ENCODE data around the gene SLC6A6. TPM values are rescaled to one million over a fixed set of nuclear protein-coding genes. Genes with fewer than 3 reads are reported as not detected.

Gene SLC6A6
- total RNA-seq, 2 experiments from 2014 or later: 27.8 to 31.2 TPM

DNA sequence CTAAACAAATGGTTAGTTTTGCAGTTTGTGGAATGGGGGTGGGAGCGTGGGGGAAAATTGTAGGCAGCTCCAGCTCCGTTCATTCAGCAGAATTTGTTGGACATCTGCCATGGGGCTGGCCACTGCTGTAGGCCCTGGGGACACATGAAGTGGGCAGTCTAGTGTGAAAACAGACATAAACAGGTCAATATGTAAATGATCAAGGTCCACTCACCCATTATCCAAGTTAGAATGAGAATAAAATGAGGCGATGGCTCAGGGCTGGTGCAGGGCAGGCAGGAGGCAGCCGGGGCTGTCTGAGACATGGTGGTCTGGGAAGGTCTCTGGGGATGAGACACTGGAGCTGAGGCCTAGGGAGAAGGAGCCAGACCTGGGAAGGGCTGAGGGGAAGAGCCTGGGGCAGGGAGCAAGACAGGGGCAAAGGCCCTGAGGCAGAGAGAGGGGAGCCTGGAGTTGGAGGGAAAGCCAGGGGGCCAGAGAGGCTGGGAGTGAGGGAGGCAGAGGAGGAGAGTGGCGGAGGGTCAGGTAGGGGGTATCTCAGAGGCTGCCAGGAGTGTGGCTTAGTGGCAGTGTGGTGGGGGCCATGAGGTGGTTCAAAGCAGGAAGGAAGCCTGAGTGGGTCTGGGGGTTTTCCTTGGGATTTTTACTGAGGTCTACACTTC, 6.2 kb upstream of the SLC6A6 start:
- H3K27me3 Mint-ChIP-seq: no peaks in the 10 kb centered on the region
- H3K4me1 Mint-ChIP-seq (ENCODE audit: low read depth): peaks cover 15% of the 10 kb centered on the region
- H3K36me3 ChIP-seq (ENCODE audit: insufficient read depth, low read length): no peaks in the 10 kb centered on the region
- H3K27ac ChIP-seq (ENCODE audit: low read depth in 1 of 2, low read length in 2 of 2): no peak overlapping the region
- ATAC-seq (ENCODE audit: poor library complexity) (no peak), DNase-seq (no peak)
- H3K27ac Mint-ChIP-seq: no peak overlapping the region
- H3K36me3 Mint-ChIP-seq (ENCODE audit: low read depth): no peaks in the 10 kb centered on the region
- TF ChIP-seq, protein P1, sequence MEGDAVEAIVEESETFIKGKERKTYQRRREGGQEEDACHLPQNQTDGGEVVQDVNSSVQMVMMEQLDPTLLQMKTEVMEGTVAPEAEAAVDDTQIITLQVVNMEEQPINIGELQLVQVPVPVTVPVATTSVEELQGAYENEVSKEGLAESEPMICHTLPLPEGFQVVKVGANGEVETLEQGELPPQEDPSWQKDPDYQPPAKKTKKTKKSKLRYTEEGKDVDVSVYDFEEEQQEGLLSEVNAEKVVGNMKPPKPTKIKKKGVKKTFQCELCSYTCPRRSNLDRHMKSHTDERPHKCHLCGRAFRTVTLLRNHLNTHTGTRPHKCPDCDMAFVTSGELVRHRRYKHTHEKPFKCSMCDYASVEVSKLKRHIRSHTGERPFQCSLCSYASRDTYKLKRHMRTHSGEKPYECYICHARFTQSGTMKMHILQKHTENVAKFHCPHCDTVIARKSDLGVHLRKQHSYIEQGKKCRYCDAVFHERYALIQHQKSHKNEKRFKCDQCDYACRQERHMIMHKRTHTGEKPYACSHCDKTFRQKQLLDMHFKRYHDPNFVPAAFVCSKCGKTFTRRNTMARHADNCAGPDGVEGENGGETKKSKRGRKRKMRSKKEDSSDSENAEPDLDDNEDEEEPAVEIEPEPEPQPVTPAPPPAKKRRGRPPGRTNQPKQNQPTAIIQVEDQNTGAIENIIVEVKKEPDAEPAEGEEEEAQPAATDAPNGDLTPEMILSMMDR (IDR thresholded peaks at IDR 0.05): no peak
- no peaks in the 10 kb centered on the region for H3K27me3 ChIP-seq (ENCODE audit: control insufficient read depth in 1 of 2, insufficient read depth in 2 of 2, low read length in 2 of 2)
- H3K4me3 ChIP-seq (ENCODE audit: low read length): no peak overlapping the region
- POLR2A ChIA-PET: no interaction called here
- H3K4me3 Mint-ChIP-seq: no peak overlapping the region
- no peaks in the 10 kb centered on the region for H3K9me3 Mint-ChIP-seq
- H3K9me3 ChIP-seq (ENCODE audit: control insufficient read depth in 1 of 2, insufficient read depth in 1 of 2, low read length in 2 of 2): no peaks in the 10 kb centered on the region
- CTCF ChIA-PET: no interaction called here
- H3K4me1 ChIP-seq (ENCODE audit: insufficient read depth, low read length): peaks cover 14% of the 10 kb centered on the region
- intact Hi-C loops (cut with DNase I, micrococcal nuclease): no loop called here

DNA sequence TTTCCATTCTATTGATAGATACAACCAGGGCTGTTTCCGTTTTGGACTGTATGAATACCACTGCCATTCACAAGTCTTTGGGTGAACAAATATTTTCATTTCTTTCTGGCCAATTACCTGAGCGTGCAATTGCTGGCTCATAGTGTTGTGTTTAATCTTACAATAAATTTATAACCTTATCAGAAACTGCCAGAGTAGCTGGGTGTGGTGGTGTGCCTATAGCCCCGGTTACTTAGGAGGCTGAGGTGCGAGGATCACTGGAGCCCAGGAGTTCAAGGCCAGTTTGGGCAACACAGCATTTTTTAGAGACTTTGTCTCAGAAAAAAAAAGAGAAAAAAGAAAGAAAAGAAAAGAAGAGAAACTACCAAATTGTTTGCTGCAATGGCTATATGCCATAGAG, 5.4 kb upstream of the SLC6A6 start:
- H3K36me3 Mint-ChIP-seq (ENCODE audit: low read depth): no peaks in the 10 kb centered on the region
- Histone ChIP-seq H3K9me3 (ENCODE audit: control insufficient read depth in 1 of 2, insufficient read depth in 1 of 2, low read length in 2 of 2) (no peaks in the 10 kb centered on the region), H3K4me3 (ENCODE audit: low read length) (no peak overlapping the region), H3K27me3 (ENCODE audit: control insufficient read depth in 1 of 2, insufficient read depth in 2 of 2, low read length in 2 of 2) (no peaks in the 10 kb centered on the region), H3K36me3 (ENCODE audit: insufficient read depth, low read length) (no peaks in the 10 kb centered on the region), H3K27ac (ENCODE audit: low read depth in 1 of 2, low read length in 2 of 2) (no peak overlapping the region), H3K4me1 (ENCODE audit: insufficient read depth, low read length) (peaks cover 19% of the 10 kb centered on the region)
- intact Hi-C loops (cut with DNase I, micrococcal nuclease): no loop called here
- ChIA-PET POLR2A (no interaction called here), CTCF (no interaction called here)
- no peak overlapping the region for H3K4me3 Mint-ChIP-seq
- H3K27me3 Mint-ChIP-seq: no peaks in the 10 kb centered on the region
- H3K4me1 Mint-ChIP-seq (ENCODE audit: low read depth): peaks cover 21% of the 10 kb centered on the region
- ATAC-seq (ENCODE audit: poor library complexity) (no peak), DNase-seq (no peak)
- no peaks in the 10 kb centered on the region for H3K9me3 Mint-ChIP-seq
- TF ChIP-seq, protein P1 (IDR thresholded peaks at IDR 0.05): no peak
- H3K27ac Mint-ChIP-seq: peak overlapping the region; percentile 55

DNA sequence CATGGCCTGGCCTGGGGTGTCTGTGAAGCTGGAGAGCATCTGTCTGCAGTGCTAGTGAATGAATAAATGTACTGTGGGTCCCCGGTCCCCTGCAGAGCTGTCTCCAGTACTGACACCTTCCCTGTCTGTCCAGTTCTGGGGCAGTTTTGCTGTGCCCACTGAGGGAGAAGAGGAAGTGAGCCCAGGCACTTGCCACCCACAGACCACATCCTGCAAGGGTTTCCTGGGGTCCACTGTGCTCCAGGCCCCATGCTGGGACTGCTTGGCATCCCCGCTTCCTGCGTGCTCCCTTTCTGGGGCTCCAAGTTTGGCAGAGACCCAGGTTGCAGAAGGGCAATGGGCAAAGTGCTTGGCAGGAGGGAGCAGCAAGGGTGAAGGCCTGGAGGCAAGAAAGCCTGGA, 4.9 kb upstream of the SLC6A6 start:
- TF ChIP-seq, protein P1 (IDR thresholded peaks at IDR 0.05): no peak

More for the DNA sequence above, 4.9 kb upstream of the SLC6A6 start:
- H3K27ac Mint-ChIP-seq: peak overlapping the region; percentile 55
- H3K4me3 Mint-ChIP-seq: no peak overlapping the region
- H3K36me3 Mint-ChIP-seq (ENCODE audit: low read depth): no peaks in the 10 kb centered on the region
- Histone ChIP-seq H3K27ac (ENCODE audit: low read depth in 1 of 2, low read length in 2 of 2) (no peak overlapping the region), H3K4me3 (ENCODE audit: low read length) (no peak overlapping the region), H3K4me1 (ENCODE audit: insufficient read depth, low read length) (peaks cover 20% of the 10 kb centered on the region), H3K9me3 (ENCODE audit: control insufficient read depth in 1 of 2, insufficient read depth in 1 of 2, low read length in 2 of 2) (no peaks in the 10 kb centered on the region), H3K27me3 (ENCODE audit: control insufficient read depth in 1 of 2, insufficient read depth in 2 of 2, low read length in 2 of 2) (no peaks in the 10 kb centered on the region), H3K36me3 (ENCODE audit: insufficient read depth, low read length) (no peaks in the 10 kb centered on the region)
- peak in 1 of 14 experiments; percentile 30 for DNase-seq
- ChIA-PET CTCF (no interaction called here), POLR2A (no interaction called here)
- peaks cover 26% of the 10 kb centered on the region for H3K4me1 Mint-ChIP-seq (ENCODE audit: low read depth)
- ATAC-seq (ENCODE audit: poor library complexity): no peak
- intact Hi-C loops (cut with DNase I, micrococcal nuclease): no loop called here
- no peaks in the 10 kb centered on the region for H3K9me3 Mint-ChIP-seq
- no peaks in the 10 kb centered on the region for H3K27me3 Mint-ChIP-seq

Measured in CD4-positive, alpha-beta T cell (primary cell).